GM20431 (cell line): ENCODE data around the gene FCAMR.

ENCODE experiments used
- in situ Hi-C: fragments of 300-500 bp; cut with MseI, MboI; formaldehyde crosslinking; loops from one replicate; pipeline ENCODE4 v1.15.0; 2020; ENCODE audit warnings: low sequenced_read_pairs; ENCODE audit not compliant: unreplicated experiment

Gene FCAMR

DNA sequence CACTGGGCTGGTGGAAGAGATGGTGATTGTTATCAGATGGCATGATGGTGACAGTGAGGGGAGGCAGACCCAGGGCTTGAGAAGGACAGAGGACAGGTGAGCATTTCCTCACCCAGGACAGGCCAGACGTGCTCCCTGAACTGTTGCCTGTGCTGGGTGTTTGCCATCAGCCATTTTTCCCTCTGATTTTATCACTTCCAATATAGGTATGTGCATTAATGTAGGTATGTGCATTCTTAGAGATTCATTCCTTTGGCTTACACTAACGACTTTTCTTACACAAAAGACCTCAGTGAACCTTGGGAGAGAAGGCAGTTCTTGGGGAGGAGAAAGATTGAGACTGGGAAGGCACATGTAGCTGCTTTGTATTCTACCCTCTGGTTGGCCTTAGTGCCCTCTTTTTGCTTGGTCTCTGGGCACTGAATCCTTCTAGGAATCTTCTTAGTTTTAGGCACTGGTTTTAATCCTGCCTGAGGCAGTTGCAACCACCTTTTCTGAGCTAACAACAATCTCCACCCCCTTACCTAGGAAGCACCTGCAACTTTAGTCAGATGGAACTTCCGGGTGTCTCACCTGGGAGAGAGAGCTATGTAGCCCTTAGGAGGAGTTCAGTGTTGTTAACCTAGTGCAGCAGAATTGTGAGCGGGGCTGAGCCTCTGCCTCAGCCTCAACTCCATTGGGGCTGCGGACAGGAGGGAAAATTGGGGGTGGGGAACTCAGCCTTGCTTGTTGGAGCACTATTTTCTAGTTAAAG is 31.4 kb upstream of the FCAMR start:
- in situ Hi-C loops = no loop called here

DNA sequence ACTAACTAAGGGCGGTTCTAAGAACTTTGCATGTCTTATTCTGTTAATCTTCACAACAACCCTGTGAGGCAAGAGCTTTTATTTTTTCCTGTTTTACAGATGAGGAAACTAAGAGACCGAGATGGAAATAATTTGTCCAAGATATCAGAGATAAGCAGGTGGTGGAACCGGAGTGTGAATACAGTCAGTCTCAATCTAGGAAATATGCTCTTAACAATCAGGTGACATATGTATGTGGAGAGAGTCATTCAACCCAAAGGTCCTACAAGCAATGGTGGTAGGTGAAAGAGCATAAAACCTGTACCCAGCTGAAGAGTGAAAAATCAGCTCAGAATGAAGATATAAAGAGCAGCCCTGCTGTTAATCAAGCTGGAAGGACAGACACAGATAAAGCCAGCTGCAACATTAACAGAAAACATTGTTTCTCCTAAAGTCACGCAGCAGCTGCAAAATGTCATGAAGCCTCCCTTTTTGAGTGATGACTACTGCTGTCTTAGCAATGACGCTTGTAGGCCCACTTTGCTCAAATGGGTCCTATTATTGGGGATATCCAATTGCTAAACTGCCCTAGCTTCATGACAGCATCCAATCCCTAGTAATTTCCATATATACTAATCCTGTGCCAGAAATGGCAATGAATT is 30.5 kb upstream of the FCAMR start:
- in situ Hi-C loops = no loop called here

GRCh38 chr1:206998816-206999215 is 28.6 kb upstream of the FCAMR start:
- in situ Hi-C loops = no loop called here

GRCh38 chr1:206992790-206993189 is 22.5 kb upstream of the FCAMR start:
- in situ Hi-C loops = no loop called here

DNA sequence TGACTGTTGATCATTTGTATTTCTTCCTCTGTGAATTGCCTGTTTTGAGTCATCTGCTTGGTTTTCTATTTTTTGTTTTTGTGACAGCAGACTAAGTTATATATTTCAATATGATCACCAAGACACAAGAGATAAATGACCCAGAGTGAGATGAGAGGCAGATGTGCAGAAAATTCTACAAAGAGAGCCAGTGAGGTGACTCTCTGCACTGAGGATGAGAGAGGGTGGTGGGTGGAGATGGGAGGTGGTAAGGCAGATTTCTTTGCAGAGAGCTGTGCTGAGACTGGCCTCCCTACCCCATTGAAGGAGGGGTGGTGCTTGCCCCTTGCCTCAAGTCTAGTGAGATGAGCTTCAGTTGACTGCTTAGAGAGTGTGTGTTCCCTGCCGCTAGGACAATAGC is 17.6 kb upstream of the FCAMR start:
- in situ Hi-C loops = no loop called here

- in situ Hi-C loops = no loop called here
Measured at GRCh38 chr1:206986885-206987284, 16.6 kb upstream of the FCAMR start.

- in situ Hi-C loops = no loop called here
Measured at GRCh38 chr1:206986402-206986801, 16.1 kb upstream of the FCAMR start.

DNA sequence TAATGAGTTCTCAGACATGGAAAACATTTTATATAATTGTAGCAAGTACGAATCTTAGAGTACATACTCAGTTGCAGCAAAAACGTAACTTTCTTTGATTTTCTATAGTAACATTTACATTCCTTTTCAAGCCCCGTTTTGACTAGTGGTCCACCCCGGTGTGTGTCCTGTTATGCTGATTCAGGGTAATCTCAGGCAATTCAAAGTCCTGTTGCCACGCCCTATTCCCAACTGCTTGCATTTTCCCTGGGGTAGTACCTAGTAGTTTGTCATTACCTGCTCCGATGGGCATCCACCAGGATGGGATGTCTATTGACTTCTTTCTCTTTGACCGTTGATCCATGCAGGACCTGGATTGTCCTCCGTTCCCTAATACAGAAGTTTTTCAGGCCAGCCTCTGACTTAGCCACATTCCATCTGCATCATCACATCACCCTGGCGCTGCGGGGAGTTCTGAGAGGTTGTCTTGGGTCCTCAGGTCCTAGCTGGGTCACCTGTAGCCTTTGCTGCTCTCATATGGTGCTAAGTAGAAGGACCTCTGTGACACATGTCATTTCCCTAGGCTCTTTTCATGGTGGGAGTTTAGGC is 15.0 kb upstream of the FCAMR start:
- in situ Hi-C loops = no loop called here

GRCh38 chr1:206982216-206982615 is 12.0 kb upstream of the FCAMR start:
- in situ Hi-C loops = no loop called here

DNA sequence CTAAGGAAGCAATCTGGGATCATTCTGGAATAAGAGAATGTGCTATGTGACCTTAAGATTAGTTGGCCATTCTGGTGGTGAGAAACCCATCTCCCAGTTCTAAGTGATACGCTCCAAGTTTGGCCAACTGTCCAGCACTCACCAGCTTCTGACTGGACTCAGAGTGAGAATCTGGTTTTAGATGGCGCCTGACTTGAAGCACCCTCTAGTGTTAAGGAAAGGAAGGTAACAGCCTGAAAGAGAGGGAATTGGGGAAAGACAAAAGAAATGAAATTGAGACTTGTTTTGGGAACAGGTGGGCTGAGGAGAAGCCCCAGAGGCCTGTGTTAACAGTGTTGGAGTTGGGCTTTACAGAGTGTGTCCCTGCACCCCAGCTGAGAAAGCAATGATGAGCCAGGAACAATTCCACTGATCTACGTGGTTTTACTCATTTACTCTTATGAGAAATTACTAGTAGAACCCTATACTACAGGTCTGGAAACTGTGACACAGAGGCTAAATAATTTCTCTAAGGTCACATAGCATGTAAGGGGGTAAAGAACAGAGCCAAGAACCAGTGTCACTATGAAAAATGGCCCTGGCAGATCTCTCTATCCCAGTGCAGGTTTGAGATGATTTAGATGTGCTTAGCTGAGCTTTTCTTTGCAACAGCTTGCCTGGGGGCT is 9.3 kb upstream of the FCAMR start:
- in situ Hi-C loops = no loop called here

- in situ Hi-C loops = no loop called here
Measured at GRCh38 chr1:206978259-206978658, 8.0 kb upstream of the FCAMR start.

DNA sequence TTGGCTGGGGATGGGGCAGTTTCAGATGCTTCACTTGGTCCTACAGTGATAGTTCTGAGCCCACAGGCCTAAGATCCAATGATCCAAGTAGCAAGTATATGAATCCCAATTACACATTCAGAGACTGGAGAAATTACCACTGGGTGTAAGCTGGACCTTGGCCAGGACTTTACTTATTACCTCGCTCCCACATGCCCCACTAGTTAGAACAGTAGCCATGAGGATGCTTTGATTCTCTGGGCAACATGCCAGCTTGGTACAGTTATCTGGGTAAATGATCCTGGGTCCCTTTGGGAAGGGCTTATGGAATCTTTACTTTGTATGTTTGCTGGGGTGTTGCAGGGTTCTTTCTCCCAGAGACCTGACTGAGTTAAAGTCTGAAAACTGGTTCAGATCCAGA is 5.0 kb upstream of the FCAMR start:
- in situ Hi-C loops = no loop called here

GRCh38 chr1:206974140-206974539 is 3.9 kb upstream of the FCAMR start:
- in situ Hi-C loops = no loop called here

- in situ Hi-C loops = no loop called here
Measured at GRCh38 chr1:206972728-206973127, 2.5 kb upstream of the FCAMR start.

GRCh38 chr1:206971029-206971655 is 882 bp upstream of the FCAMR start:
- in situ Hi-C loops = no loop called here

DNA sequence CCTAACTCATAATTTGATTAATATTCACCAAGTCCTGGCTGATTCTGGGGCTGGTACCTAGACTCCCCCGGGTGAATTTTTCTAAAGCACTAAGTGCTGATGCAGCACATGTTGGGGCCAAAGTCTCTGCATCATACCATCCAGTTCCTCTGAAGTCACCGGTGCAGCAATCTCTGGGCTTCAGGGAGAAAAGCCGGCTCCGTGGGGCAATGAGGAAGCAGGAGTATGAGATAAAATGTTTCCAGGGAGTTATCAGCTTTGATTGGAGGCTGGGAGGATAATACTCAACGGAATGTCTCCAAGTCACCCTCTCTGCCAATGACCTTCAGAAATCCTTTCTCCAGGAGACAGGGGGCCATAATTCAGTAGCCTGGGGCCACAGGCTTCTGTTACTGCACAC is 1.2 kb downstream of the FCAMR start:
- in situ Hi-C loops = no loop called here

DNA sequence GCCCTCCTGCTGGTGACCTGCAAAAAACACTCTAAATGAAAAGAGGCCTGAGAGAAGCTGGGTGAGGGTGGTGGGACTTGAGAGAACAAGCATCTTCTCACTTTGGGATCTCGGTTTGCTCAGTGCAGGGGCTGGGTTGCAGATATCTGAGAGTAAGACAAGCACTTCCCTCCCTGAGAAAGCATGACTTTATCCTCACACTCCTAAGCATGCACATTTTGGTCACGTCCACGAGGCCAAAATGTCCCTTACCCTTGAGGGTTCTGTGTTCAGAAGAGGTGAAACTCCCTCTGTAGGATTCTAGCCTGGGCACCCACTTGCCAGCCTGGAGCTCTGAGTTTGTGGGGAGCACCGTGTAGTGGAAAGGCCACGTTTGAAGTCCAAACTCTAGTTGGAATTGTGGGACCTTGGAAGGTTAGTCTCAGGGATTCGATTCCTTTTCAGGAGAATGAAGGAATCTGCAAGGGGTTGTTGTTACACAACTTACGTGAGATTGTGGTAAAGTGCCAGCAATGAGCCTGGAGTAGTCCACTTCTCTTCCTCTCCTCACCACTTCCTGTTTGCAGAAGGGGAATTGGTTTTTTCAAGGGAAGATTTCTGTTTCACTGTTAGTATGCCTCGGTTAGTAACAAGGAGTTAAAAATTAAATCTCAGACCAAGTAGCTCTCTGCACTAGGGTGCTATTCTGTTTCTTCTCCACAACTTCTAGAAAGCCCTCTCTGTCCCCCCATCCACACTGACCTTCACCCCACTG is 3.0 kb downstream of the FCAMR start:
- in situ Hi-C loops = no loop called here

DNA sequence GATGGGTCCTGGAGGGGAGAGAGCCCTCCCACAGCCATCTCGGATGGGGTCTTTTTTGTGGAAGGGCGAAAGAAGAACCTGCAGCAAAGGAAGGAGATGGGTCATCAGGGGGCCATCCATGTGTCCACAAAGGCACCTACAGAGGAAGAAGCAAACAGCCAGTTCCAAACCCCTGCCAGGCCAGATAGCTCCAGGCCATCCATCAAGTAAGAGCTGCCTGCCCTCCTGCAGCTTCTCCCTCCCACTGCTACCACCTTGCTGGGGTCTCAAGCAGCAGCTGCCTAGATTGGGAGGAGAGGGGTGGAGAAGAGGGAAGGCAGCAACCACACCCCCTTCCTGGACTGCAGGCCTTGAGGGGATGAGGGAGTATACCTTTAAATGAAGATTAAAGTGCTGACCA is 4.5 kb downstream of the FCAMR start:
- in situ Hi-C loops = no loop called here

GRCh38 chr1:206963740-206964139 is 6.5 kb downstream of the FCAMR start:
- in situ Hi-C loops = no loop called here

DNA sequence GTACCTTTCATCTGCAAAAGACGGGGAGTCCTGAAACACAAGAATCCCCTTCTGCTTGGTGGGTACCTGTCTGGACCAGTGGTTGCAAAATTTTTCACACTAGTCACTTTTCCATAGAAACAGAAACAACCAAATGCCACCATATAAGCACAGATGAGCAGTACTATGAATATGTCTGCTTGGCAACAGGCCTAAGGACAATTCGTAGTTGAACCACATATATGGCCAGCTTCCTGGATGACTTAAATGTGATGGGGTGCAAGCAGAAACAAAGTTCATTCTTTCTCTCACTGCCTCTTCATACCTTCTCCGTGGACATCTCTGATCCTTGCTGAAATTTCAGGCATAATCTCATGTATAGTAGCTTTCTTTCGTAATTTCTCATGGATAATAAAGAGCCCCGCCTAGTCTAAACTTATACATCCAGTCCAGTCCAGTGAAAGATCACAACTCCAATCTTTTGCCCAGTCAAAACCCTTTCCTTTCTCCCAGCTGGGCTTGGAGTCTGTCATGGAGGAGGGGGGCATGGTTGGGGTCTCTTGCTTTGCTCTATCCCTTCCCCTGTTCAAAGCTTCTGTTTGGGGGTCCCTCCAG is 7.0 kb downstream of the FCAMR start:
- in situ Hi-C loops = no loop called here
